ENCODE measurements around the gene MAGEC1. TPM values are rescaled to one million over a fixed set of nuclear protein-coding genes. Genes with fewer than 3 reads are reported as not detected.

MAGEC1 gene
- total RNA-seq, 6 experiments from 2014 or later = not detected

- WGBS (ENCODE audit: insufficient coverage, low coverage, low lambda C conversion rate, missing lambda C conversion rate) = 33% methylated on average over 2 of the region's 2 CpGs
- Histone ChIP-seq H3K4me1 (no peaks in the 10 kb centered on the region), H3K9me3 (no peaks in the 10 kb centered on the region), H3K27me3 (no peaks in the 10 kb centered on the region), H3K4me3 (no peak overlapping the region), H3K27ac (no peak overlapping the region), H3K36me3 (no peaks in the 10 kb centered on the region)
- no peak for ATAC-seq
- intact Hi-C loops (cut with DNase I) = no loop called here
- TF ChIP-seq POLR2A (IDR thresholded peaks at IDR 0.05) (no peak), CTCF (IDR thresholded peaks at IDR 0.05) (no peak)
- no peak for DNase-seq
Observed at GRCh38 chrX:141924293-141924692, 20.6 kb downstream of the MAGEC1 start.

GRCh38 chrX:141928432-141928831, 24.7 kb downstream of the MAGEC1 start:
- ATAC-seq (no peak), DNase-seq (no peak)
- Histone ChIP-seq H3K4me1 (no peaks in the 10 kb centered on the region), H3K27me3 (no peaks in the 10 kb centered on the region), H3K9me3 (no peaks in the 10 kb centered on the region), H3K27ac (no peak overlapping the region), H3K4me3 (no peak overlapping the region), H3K36me3 (no peaks in the 10 kb centered on the region)
- intact Hi-C loops (cut with DNase I) = no loop called here
- WGBS (ENCODE audit: insufficient coverage, low coverage, low lambda C conversion rate, missing lambda C conversion rate) = 21% methylated on average over 3 of the region's 3 CpGs
- TF ChIP-seq POLR2A (IDR thresholded peaks at IDR 0.05) = no peak
- TF ChIP-seq CTCF (IDR thresholded peaks at IDR 0.05) = no peak

DNA sequence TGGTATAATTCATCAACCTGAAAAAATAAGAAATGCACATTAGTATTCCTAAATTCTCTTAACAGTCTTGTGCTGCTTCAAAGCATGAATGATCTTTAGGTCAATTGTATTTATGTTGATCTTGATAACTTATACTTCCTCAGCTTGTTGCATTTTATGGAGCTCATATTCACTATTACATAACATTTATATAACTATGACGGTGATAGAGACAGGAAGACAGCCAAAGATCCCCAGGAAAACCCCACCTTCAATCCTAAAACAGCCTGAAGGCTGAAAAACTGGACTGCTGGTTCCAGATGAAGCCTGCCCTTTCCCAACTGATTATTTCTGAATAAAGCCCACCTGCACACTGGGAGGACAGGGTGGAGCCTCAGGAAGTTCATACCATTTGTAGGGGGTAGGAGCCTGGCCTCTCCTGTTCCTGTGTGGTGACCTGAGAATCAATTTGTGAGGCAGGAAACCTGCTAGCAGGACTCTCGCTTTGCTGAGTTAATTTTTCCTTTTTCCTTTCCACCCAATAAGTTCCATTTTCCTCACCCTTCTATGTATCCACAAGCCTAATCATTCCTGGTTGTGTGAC, 30.5 kb downstream of the MAGEC1 start:
- 33% methylated on average over 2 of the region's 2 CpGs for WGBS (ENCODE audit: insufficient coverage, low coverage, low lambda C conversion rate, missing lambda C conversion rate)
- no peak overlapping the region for H3K4me3 ChIP-seq
- H3K9me3 ChIP-seq = no peaks in the 10 kb centered on the region
- no peaks in the 10 kb centered on the region for H3K27me3 ChIP-seq
- H3K27ac ChIP-seq = no peak overlapping the region
- intact Hi-C loops (cut with DNase I) = no loop called here
- no peaks in the 10 kb centered on the region for H3K36me3 ChIP-seq
- ATAC-seq (no peak), DNase-seq (no peak)
- no peaks in the 10 kb centered on the region for H3K4me1 ChIP-seq
- TF ChIP-seq POLR2A (IDR thresholded peaks at IDR 0.05) (no peak), CTCF (IDR thresholded peaks at IDR 0.05) (no peak)

- no peak for DNase-seq
- intact Hi-C loops (cut with DNase I) = no loop called here
- H3K27me3 ChIP-seq = no peaks in the 10 kb centered on the region
- no peak overlapping the region for H3K4me3 ChIP-seq
- H3K4me1 ChIP-seq = no peaks in the 10 kb centered on the region
- H3K36me3 ChIP-seq = no peaks in the 10 kb centered on the region
- no peak for TF ChIP-seq CTCF (IDR thresholded peaks at IDR 0.05)
- no peak for TF ChIP-seq POLR2A (IDR thresholded peaks at IDR 0.05)
- WGBS (ENCODE audit: insufficient coverage, low coverage, low lambda C conversion rate, missing lambda C conversion rate) = 37% methylated on average over 2 of the region's 2 CpGs
- no peak for ATAC-seq
- H3K9me3 ChIP-seq = no peaks in the 10 kb centered on the region
- H3K27ac ChIP-seq = no peak overlapping the region
Observed at GRCh38 chrX:141935645-141936044, 32.0 kb downstream of the MAGEC1 start.

GRCh38 chrX:141936080-141936479, 32.4 kb downstream of the MAGEC1 start:
- Histone ChIP-seq H3K9me3 (no peaks in the 10 kb centered on the region), H3K4me3 (no peak overlapping the region), H3K4me1 (no peaks in the 10 kb centered on the region), H3K27me3 (no peaks in the 10 kb centered on the region), H3K36me3 (no peaks in the 10 kb centered on the region), H3K27ac (no peak overlapping the region)
- no peak for TF ChIP-seq CTCF (IDR thresholded peaks at IDR 0.05)
- no peak for TF ChIP-seq POLR2A (IDR thresholded peaks at IDR 0.05)
- WGBS (ENCODE audit: insufficient coverage, low coverage, low lambda C conversion rate, missing lambda C conversion rate) = 15% methylated on average over 1 of the region's 1 CpG
- ATAC-seq = no peak
- no peak for DNase-seq
- intact Hi-C loops (cut with DNase I) = no loop called here
